GM19099 (cell line): ENCODE measurements around the gene SPRYD3.

Source experiments
- POLR2A ChIP-seq: IDR thresholded peaks from 3 replicates; pipeline ENCODE4 v1.6.1; 2011; ENCODE audit warnings: low read depth; ENCODE audit not compliant: insufficient read length; ENCODE audit errors: extremely low read depth

Gene SPRYD3, protein sequence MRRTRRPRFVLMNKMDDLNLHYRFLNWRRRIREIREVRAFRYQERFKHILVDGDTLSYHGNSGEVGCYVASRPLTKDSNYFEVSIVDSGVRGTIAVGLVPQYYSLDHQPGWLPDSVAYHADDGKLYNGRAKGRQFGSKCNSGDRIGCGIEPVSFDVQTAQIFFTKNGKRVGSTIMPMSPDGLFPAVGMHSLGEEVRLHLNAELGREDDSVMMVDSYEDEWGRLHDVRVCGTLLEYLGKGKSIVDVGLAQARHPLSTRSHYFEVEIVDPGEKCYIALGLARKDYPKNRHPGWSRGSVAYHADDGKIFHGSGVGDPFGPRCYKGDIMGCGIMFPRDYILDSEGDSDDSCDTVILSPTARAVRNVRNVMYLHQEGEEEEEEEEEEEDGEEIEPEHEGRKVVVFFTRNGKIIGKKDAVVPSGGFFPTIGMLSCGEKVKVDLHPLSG

DNA sequence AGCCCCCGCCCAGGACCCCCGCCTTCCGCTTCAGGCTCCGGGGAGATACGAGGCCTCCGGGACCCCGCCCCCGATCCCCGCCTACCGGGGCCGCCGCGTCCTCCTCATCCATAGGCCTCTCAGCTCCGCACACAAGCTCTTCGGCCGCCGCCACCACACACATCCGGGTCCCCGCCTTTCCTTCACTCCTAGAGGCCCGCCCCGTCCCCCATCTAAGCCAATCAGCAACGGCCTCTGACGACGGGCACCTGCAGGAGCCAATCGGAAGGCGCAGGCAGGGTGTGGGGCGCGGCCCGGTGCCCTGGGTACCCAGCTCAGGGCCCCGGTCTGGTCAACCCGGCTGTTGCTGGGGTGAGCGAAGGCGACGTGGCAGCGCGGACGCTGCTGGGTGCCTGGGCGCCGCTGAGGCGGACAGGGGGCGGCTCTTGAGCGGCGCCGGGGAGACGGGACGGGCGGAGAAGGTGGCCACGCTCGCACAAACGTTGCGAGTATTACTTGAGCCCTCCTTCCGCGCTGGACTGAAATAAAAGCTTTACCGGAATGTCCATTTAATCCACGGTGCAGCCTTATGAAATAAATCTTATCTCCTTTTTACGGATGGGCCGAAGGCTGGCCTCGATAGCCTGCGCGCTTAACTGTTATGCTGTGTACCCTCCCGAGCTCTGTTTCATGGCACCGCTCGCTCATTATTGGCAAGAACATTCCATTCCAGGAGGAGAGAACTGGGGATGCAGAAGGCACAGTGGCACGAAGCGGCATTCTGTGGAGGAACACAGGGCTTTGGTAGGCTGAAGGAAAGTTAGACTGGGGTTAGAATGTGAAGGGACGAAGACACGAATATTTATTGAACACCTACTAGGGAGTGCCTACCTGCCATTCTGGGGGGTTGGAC, at the start of gene SPRYD3:
Gene SPRYD3, minus strand, starts transcription at position 165 of the 892 bp plus-strand sequence. Its CDS starts 57 bp downstream, at position 108.
- TF ChIP-seq POLR2A = peak; percentile 96

DNA sequence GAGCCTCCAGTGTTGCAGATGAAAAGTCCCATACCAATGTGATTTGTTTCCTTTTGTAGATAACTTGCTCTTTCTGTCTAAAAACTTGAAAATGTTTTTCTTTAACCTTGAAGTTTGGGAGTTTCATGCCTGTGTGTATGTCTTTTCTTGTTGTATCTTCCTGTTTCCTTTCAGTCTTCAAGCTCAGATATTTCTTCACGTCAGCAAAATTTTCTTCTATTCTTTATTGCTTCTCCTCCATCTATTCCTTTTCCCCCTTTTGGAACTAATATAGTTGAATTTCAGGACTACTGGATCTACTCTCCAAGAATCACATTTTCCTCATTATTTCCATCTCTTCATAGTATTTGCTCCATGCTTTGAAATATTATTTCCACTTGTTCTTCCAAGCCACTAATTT, 48.0 kb upstream of the SPRYD3 start:
- TF ChIP-seq POLR2A = no peak

DNA sequence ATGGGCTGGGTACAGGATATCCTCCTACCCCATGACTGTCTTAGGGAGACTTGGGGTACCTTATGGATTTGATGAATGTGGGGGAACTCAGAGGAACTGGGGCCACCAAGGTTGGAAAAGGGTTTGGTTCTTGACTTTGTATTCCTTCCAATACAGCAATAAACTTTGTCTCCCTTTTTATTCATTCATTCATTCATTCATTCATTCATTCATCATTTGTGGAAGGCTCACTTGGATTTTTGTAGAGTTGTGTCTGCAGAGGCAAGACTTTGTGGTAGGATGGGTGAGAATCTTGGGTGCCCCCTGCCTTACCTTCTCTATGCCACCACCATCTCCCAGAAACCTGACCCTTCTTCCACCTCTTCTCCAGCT, 45.1 kb upstream of the SPRYD3 start:
- no peak for TF ChIP-seq POLR2A

DNA sequence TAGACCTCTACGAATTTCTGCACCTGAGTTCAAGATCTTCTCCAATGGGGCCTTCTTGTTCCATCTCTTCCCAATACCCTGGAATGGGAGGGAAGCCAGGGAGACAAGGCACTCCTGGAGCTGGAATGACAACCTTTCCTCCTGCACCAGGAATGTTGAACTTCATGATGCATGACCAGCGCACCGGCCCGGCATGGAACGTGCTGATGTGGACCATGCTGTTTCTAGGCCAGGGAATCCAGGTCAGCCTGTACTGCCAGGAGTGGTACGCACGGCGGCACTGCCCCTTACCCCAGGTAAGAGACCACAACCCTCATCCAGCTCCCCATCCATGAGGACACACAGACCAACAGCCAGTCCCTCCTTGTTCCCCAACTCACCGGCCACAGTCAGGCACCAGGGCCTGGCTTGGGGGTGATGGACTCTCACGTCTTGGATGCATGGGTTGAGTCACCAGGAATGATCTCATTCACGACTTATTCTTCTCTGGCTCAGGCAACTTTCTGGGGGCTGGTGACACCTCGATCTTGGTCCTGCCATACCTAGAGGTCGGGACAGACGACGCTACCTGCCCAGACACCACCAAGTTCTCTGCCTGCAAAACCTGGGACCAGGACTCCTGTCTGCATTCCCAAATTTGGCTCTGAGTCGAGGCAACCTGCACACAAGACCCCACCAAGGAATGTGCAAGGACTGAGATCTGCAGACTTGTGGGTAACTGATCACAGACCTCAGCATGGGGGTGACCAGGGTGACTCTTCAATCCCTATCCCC, 44.6 kb upstream of the SPRYD3 start:
- no peak for TF ChIP-seq POLR2A

DNA sequence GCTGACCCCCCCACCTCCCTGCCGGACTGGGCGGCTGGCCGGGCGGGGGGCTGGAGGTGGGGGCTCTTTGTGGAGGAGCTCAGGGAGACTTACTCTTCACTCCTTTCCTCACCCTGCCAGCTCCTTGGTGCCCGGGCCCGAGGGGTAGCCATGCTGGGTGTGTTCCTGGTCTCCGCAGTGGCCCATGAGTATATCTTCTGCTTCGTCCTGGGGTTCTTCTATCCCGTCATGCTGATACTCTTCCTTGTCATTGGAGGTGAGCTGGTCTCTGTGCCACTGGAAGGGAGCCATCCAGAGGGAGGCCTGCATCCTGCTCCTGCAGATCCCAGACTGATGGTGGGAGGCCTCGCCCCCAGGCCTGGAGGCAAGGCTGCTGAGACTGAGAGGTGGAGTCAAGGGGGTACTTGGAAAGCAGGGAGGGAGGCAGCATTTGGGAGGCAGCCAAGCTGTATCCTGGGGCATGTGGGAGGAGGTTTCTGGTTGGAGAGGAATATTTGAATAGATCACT, 43.8 kb upstream of the SPRYD3 start:
- TF ChIP-seq POLR2A = no peak

DNA sequence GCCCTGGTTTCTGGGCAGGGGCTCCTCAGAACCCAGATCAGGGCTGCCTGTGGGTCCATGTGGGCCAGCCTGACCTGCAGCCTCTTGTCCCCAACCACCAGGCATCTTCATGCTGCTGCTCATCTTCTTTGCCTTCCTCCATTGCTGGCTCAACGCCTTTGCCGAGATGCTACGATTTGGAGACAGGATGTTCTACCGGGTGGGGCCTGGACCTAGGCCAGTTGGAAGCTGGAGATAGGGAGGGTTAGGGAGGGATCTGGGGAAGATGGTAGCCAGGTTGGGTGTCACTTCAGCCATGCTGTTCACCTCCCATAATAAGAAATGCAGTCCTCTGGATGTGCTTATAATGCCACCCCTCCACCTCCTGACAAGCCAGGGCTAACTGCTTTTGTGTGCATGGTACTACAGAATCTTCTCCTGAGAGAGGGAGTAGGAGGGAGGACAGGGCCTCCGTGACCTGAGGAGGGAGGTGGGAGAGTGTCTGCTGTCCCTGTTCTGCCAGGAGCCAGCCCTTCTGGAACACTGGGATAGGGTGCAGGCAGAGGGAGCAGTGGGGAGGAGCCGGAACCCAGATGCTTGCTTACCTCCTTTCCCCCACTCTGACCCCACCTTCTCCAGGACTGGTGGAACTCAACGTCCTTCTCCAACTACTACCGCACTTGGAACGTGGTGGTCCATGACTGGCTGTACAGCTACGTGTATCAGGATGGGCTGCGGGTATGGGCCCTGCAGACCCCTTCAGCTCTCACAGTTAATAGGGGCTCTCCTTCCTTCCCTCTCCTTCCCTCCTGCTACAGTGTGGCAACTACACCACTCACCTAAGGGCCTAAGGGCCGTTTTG, 41.7 kb upstream of the SPRYD3 start:
- no peak for TF ChIP-seq POLR2A

DNA sequence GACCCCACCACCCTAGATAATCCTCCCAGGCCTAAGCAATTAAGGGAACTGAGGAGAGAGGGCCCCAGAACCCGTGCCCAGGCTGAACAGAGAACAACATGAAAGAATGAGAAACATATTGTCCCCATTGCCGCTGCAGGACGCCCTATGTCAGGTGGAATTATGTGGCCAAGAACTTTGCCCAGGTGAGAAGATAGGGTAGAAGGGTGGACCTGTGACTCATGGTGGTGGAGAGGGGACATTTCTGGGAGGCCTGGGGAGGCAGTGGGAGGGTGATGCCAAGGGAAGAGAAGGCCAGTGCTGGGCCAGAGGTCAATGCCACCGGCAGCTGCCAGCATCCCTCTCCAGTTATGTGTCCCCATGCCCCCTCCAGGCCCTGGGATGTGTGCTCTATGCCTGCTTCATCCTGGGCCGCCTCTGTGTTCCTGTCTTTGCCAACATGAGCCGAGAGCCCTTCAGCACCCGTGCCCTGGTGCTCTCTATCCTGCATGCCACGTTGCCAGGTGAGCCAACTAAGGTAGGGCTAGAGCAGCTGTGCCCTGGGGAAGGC, 39.6 kb upstream of the SPRYD3 start:
- TF ChIP-seq POLR2A = no peak

DNA sequence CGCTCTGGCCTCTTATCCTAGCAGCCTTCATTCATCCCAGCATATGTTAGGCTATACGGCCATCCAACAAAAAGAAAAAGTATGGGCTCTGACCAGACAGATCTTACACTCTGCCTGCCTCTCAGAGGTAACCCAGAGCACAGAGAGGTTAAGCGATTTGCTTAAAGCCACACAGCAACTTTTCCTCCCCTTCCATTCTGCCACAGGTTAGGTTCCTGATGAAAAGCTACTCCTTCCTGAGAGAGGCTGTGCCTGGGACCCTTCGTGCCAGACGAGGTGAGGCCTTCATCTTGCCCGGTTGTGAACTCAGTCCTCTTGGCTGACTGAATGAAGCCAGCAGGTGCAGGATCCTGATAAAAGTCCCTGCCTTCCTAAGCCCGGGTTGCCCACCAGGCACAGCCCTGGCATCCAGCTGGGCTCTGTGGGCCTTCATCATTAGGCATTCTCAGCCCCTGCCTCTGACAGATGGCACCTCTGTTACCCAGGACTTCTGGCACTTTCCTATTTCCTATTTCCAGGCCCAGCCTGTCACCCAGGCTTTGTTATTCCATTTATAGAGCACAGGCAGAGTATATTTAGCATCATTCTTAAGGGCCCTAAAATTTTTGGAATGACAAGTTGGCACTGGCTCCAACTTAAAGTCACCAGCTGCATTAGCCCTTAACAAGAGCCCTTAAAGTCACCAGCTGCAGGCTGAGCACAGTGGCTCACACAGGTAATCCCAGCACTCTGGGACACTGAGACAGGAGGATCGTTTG, 36.9 kb upstream of the SPRYD3 start:
- no peak for TF ChIP-seq POLR2A

DNA sequence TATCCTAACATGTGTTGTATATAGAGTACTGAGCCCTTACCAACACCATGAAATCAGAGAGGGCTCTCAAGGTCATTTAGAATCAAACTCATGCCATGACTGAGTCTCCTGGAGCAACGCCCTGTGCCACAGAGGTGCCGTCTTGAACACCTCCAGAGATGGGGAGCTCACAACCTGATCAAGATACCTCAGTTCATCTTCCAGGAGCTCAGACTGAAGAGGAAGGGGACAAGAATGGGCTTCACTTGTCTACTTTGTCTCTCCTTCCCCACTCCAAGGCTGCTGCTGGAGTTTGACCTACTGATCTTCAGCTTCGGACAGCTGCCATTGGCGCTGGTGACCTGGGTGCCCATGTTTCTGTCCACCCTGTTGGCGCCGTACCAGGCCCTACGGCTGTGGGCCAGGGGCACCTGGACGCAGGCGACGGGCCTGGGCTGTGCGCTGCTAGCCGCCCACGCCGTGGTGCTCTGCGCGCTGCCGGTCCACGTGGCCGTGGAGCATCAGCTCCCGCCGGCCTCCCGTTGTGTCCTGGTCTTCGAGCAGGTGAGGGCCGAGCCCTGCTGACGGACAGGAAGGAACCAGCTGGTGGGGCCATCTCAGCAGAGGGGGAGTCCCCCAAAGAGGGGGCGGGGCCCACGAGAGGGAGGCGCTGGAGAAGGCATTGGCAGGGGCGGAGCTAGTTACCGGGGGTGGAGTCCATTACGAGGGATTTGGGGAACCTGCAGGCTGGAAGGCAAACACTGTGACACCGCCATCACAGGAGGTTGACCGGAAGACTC, 36.1 kb upstream of the SPRYD3 start:
- no peak for TF ChIP-seq POLR2A

DNA sequence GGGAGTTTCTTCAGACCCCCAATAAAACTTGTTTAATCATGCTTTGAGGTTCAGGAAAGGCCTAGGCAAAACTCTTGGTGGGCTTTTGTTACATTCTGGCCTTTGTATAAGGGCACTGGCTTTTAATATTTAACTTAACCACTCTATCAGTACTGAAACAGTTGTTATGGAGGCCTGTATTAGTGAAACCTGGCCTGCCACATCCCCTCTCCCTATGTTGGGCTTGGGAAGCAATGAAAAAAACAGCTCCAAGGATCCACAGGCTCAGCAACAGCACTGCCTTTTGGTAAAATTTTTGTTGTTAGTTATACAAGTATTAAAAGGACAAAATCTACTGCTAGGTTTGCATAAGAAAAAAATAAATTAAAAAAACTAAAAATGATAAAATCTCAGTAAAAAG, 34.8 kb upstream of the SPRYD3 start:
- TF ChIP-seq POLR2A = no peak

DNA sequence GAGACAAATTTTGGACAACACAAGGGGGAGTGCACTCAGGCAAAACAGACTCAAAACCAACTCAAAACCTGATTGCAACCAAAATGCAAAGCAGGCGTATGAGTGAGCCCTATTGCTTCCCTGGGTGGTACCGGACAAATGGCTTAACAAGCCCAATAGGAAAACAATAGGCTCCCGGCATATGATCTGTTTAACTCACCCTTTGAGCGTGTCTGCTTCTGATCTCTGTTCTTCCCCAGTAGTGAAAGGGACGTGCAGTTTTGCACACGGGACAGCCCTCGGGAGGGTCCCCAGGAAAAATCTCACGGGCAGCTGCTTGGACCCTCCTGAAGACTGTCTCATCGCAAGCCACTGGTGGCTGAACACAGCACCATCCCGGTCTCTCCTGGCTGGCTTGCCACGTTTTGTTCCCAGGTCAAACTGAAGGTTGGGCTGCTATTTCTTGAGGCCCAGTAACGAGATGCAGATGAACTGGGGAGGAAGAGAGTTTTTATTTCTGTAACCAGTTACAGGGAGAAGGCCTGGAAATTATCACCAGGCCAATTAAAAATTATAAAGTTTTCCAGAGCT, 34.0 kb upstream of the SPRYD3 start:
- TF ChIP-seq POLR2A = no peak

DNA sequence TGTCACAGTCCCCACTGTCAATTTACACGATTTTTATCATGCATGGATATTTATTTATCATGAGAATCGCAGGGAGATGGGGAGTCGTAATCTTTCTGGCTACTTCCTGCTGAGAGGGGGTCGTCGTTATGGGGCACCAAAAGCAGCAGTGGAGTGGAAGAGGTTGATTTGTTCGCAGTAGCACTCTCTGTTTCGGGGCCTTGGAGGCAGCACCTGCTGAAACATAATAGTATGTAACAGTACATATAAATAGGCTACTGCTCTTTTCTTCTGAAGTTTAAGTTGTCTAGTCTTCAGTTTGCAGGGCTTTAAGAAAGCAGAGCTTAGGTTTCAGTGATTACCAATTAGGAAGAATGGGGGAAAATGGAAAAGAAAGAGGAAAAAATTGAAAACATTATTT, 27.9 kb upstream of the SPRYD3 start:
- TF ChIP-seq POLR2A = no peak
